Germinal center (tissue), 1 donor: Measurements from ENCODE around the gene DAP3.

ENCODE experiments used
- DNase-seq: peaks from one replicate; pipeline ENCODE4 v3.0.0; 2012; ENCODE audit warnings: mixed read lengths, low spot score

Gene DAP3

DNA sequence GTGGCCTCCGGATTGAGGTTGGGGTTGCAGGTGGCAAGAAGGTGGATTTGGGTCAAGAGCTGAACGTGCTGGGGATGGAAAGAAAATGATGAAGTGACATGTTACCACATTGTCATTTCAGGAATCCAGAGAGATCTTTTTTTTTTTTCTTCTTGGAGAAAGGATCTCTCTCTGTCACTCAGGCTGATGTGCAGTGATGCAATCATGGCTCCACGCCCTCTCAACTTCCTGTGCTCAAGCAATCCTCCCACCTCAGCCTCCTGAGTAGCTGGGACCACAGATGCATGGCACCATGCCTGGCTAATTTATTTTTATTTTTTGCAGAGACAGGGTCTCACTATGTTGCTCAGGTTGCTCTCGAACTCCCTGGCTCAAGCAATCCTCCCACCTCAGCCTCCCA is 87.5 kb downstream of the DAP3 start:
- DNase-seq = no peak

DNA sequence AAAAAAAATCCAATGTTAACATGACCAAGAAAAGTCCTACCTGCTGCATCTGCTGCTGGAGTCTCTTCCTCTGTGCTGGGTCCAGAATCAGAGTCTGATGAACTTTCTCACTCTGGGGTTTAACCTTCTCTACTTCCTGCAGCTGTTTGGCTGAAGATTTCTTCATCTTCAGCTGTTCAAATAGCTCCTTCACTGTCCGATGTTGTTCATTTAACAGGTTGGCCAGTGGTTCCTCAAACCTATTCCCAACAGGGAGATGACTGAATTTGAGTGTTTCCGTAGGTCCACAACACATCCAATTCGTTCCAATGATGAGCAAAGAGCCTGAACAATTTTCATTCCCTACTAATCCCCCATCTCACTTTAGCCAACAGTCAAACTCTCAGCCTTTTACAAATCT is 88.7 kb downstream of the DAP3 start:
- no peak for DNase-seq
